GM21825 (cell line): ENCODE data around the gene DGLUCY.
A peak's percentile ranks its signal among the peaks of the same experiment; 100 is the strongest.
"Not testable (repeated sequence)": the region's sequence is repeated elsewhere in the genome, so short reads cannot be mapped to it uniquely, and the experiment has no call there.

ENCODE experiments used
- ATAC-seq: cut with Tn5 transposase; IDR thresholded peaks from one replicate; pipeline ENCODE4 v1.9.1; 2021; ENCODE audit warnings: mild to moderate bottlenecking, moderate library complexity; ENCODE audit not compliant: unreplicated experiment

DGLUCY gene

GRCh38 chr14:91232052-91232451, 118.2 kb downstream of the DGLUCY start:
- ATAC-seq, result no peak

- ATAC-seq, result no peak
Observed at GRCh38 chr14:91232603-91233002, 118.7 kb downstream of the DGLUCY start.

GRCh38 chr14:91233936-91234790, 120.3 kb downstream of the DGLUCY start:
- ATAC-seq, result no peak

- ATAC-seq, result no peak
Observed at GRCh38 chr14:91234791-91235114, 120.9 kb downstream of the DGLUCY start.

- ATAC-seq, result no peak
Observed at GRCh38 chr14:91235841-91236240, 122.0 kb downstream of the DGLUCY start.

GRCh38 chr14:91237219-91237618, 123.3 kb downstream of the DGLUCY start:
- no peak for ATAC-seq

- ATAC-seq, result no peak
Observed at GRCh38 chr14:91238085-91238484, 124.2 kb downstream of the DGLUCY start.

GRCh38 chr14:91238661-91239060, 124.8 kb downstream of the DGLUCY start:
- no peak for ATAC-seq

GRCh38 chr14:91241863-91242262, 128.0 kb downstream of the DGLUCY start:
- peak; percentile 44 for ATAC-seq

GRCh38 chr14:91242635-91243034, 128.8 kb downstream of the DGLUCY start:
- no peak for ATAC-seq

GRCh38 chr14:91243074-91243471, 129.2 kb downstream of the DGLUCY start:
- ATAC-seq, result no peak

- ATAC-seq, result no peak
Observed at GRCh38 chr14:91244501-91244901, 130.6 kb downstream of the DGLUCY start, which contains the start of gene GPR68. Gene GPR68 (minus strand): TSS chr14:91244704. CDS start chr14:91235050, 9,654 bp downstream.

GRCh38 chr14:91245029-91245428, 131.2 kb downstream of the DGLUCY start:
- no peak for ATAC-seq

- not testable (repeated sequence) for ATAC-seq
Observed at GRCh38 chr14:91245616-91246015, 131.7 kb downstream of the DGLUCY start.

GRCh38 chr14:91246051-91246852, 132.4 kb downstream of the DGLUCY start:
- no peak for ATAC-seq

GRCh38 chr14:91249841-91250616, 136.2 kb downstream of the DGLUCY start:
- ATAC-seq, result peak; percentile 90

GRCh38 chr14:91250912-91251311, 137.0 kb downstream of the DGLUCY start:
- ATAC-seq, result no peak

GRCh38 chr14:91252871-91253794, 139.3 kb downstream of the DGLUCY start:
- no peak for ATAC-seq

- no peak for ATAC-seq
Observed at GRCh38 chr14:91253795-91254323, 140.0 kb downstream of the DGLUCY start.

GRCh38 chr14:91254461-91254860, 140.6 kb downstream of the DGLUCY start:
- ATAC-seq, result no peak
